Neuronal stem cell (in vitro differentiated cells): ENCODE results near the gene ADAMTSL5.

Experiments used
- DNase-seq: peaks from one replicate; pipeline ENCODE4 v3.0.0-alpha.2; 2013; ENCODE audit warnings: low spot score
- H2AFZ ChIP-seq: one replicate; pipeline ENCODE4 v1.6.1; 2013; ENCODE audit warnings: mild to moderate bottlenecking, low read length, inconsistent platforms
- H2AK5ac ChIP-seq: 2 replicates; pipeline ENCODE4 v1.6.1; 2013; ENCODE audit warnings: low read depth, mild to moderate bottlenecking, inconsistent platforms, low read length, moderate library complexity, mixed read lengths
- H2BK120ac ChIP-seq: 2 replicates; pipeline ENCODE4 v1.6.1; 2013; ENCODE audit warnings: low read depth, mild to moderate bottlenecking, inconsistent platforms, low read length, moderate library complexity, mixed read lengths
- H2BK12ac ChIP-seq: one replicate; pipeline ENCODE4 v1.6.1; 2013; ENCODE audit warnings: low read length, inconsistent platforms
- H2BK15ac ChIP-seq: 2 replicates; pipeline ENCODE4 v1.6.1; 2013; ENCODE audit warnings: mild to moderate bottlenecking, low read length, inconsistent platforms, mixed read lengths
- H2BK5ac ChIP-seq: one replicate; pipeline ENCODE4 v1.6.1; 2013; ENCODE audit warnings: inconsistent platforms, mild to moderate bottlenecking, low read length, moderate library complexity
- H3K14ac ChIP-seq: one replicate; pipeline ENCODE4 v1.6.1; 2013; ENCODE audit warnings: low read length, inconsistent platforms
- H3K18ac ChIP-seq: 2 replicates; pipeline ENCODE4 v1.6.1; 2013; ENCODE audit warnings: low read length, inconsistent platforms
- H3K23ac ChIP-seq: 2 replicates; pipeline ENCODE4 v1.6.1; 2013; ENCODE audit warnings: low read depth, mild to moderate bottlenecking, mixed read lengths, low read length, inconsistent platforms; ENCODE audit not compliant: poor library complexity
- H3K27ac ChIP-seq: replicated peaks from 3 replicates; pipeline ENCODE4 v1.5.1; 2013; ENCODE audit warnings: low read length, inconsistent platforms
- H3K27me3 ChIP-seq, 3 experiments: 2 replicates each; pipeline ENCODE4 v1.6.1; 2013; ENCODE audit warnings: low read length in 3 of 3, mild to moderate bottlenecking in 2 of 3, inconsistent platforms in 1 of 3, low read depth in 1 of 3, mixed read lengths in 1 of 3, moderate library complexity in 1 of 3; ENCODE audit not compliant: control insufficient read depth in 3 of 3, insufficient read depth in 3 of 3
- H3K36me3 ChIP-seq, 2 donors: replicated peaks in 1 of 2; 2 replicates each; pipeline ENCODE4 v1.6.1; 2013; ENCODE audit warnings: low read length in 2 of 2; ENCODE audit not compliant: control insufficient read depth in 2 of 2, insufficient read depth in 2 of 2
- H3K4ac ChIP-seq: 2 replicates; pipeline ENCODE4 v1.6.1; 2013; ENCODE audit warnings: inconsistent platforms, mild to moderate bottlenecking, low read length, moderate library complexity
- H3K4me1 ChIP-seq, 2 donors: 1 replicate in 1 of 2; 2 replicates in 1 of 2; pipeline ENCODE4 v1.6.1; 2013; ENCODE audit warnings: low read length in 2 of 2, low read depth in 1 of 2; ENCODE audit not compliant: control insufficient read depth in 2 of 2, insufficient read depth in 1 of 2
- H3K4me2 ChIP-seq: one replicate; pipeline ENCODE4 v1.6.1; 2013; ENCODE audit warnings: mild to moderate bottlenecking, low read length, inconsistent platforms; ENCODE audit not compliant: insufficient read depth, poor library complexity, severe bottlenecking
- H3K4me3 ChIP-seq, 2 donors: 2 replicates each; pipeline ENCODE4 v1.5.1; 2013; ENCODE audit warnings: low read length in 2 of 2, mild to moderate bottlenecking in 2 of 2, inconsistent platforms in 1 of 2, moderate library complexity in 1 of 2
- H3K79me1 ChIP-seq: one replicate; pipeline ENCODE4 v1.6.1; 2013; ENCODE audit warnings: low read depth, mild to moderate bottlenecking, inconsistent platforms, low read length, moderate library complexity
- H3K9ac ChIP-seq: one replicate; pipeline ENCODE4 v1.6.1; 2013; ENCODE audit warnings: mild to moderate bottlenecking, low read depth, low read length, inconsistent platforms; ENCODE audit not compliant: poor library complexity
- H3K9me3 ChIP-seq, 2 donors: replicated peaks in 1 of 2; 2 replicates each; pipeline versions ENCODE3 to v1.6.1; 2013; ENCODE audit warnings: low read length in 2 of 2, mild to moderate bottlenecking in 2 of 2, inconsistent platforms in 1 of 2, low read depth in 1 of 2, mixed read lengths in 1 of 2, moderate library complexity in 1 of 2; ENCODE audit not compliant: control insufficient read depth in 2 of 2, insufficient read depth in 1 of 2
- H4K8ac ChIP-seq: one replicate; pipeline ENCODE4 v1.6.1; 2013; ENCODE audit warnings: low read depth, mild to moderate bottlenecking, inconsistent platforms, low read length, moderate library complexity
- H4K91ac ChIP-seq: one replicate; pipeline ENCODE4 v1.6.1; 2013; ENCODE audit warnings: low read length, low read depth, mild to moderate bottlenecking, inconsistent platforms; ENCODE audit not compliant: poor library complexity
- WGBS, 2 donors: extraction: QIAGEN DNeasy Blood & Tissue Kit; methylation state at CpG; one replicate each; pipeline ENCODE4 v1.1.7; 2013; ENCODE audit warnings: missing lambda C conversion rate in 2 of 2, mixed read lengths in 1 of 2; ENCODE audit not compliant: insufficient read length in 2 of 2, insufficient replicate concordance in 1 of 2; ENCODE audit errors: extremely low coverage in 2 of 2; 5-methylcytosine and 5-hydroxymethylcytosine counted together

ADAMTSL5 gene

DNA sequence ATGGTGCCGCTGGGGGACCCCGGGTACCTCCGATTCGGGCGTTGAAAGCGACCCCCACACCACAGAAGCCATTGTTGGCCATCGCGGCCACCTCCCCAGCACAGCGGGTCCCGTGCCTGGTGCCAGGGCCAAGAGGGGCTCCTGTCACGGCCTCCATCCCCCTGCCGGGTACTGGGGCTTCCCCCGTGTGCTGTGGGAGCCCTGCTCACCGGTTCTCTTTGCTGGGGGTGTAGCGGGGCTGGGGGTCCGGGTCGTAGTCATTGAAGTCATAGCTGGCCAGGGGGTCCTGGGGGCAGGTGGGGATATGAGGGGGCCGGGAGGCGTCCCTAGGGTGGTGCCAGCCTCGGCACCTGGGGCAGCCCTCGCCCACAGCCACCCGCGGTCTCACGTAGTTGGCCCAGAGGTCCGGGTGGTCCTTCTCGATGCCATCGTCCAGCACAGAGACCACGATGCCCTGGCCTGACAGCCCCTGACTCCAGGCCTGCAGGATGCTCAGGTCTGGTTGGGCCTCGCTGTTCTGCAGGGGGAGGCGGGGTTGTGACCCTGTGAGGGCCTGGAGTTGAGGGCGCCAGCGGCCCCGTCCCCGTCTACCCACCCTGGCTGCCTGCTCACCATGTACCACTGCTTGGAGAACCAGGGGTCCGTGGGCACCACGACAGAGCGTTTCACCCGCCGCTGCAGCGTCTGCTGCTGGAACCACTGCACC is 25.1 kb downstream of the ADAMTSL5 start:
- no peak overlapping the region for H3K4ac ChIP-seq
- peaks cover 4% of the 10 kb centered on the region for H3K79me1 ChIP-seq
- WGBS, 2 donors = no CpG with 5 or more reads among the region's 40 CpGs
- H2AFZ ChIP-seq = no peak overlapping the region
- H3K9me3 ChIP-seq = no peaks in the 10 kb centered on the region
- DNase-seq = no peak
- no peak overlapping the region for H2BK120ac ChIP-seq
- H3K4me1 ChIP-seq = peaks cover 15% of the 10 kb centered on the region in 2 donors
- H2BK5ac ChIP-seq = peak overlapping the region; percentile 39
- peak overlapping the region; percentile 60 for H3K9ac ChIP-seq
- H4K8ac ChIP-seq = peak overlapping the region; percentile 65
- H3K14ac ChIP-seq = peak overlapping the region; percentile 71
- H3K4me3 ChIP-seq = no peak overlapping the region
- no peaks in the 10 kb centered on the region for H3K36me3 ChIP-seq
- peak overlapping the region; percentile 58 for H2BK15ac ChIP-seq
- peak overlapping the region; percentile 95 for H2AK5ac ChIP-seq
- H3K18ac ChIP-seq = peak overlapping the region; percentile 80
- no peak overlapping the region for H3K4me2 ChIP-seq
- H3K27ac ChIP-seq = no peak overlapping the region
- peak overlapping the region; percentile 73 for H3K23ac ChIP-seq
- H3K27me3 ChIP-seq = peaks cover 3 to 16% (median 14%) of the 10 kb centered on the region in 3 experiments
- H4K91ac ChIP-seq = peak overlapping the region; percentile 85
- peak overlapping the region; percentile 22 for H2BK12ac ChIP-seq

- Histone ChIP-seq H2BK15ac (peak overlapping the region; percentile 75), H4K91ac (no peak overlapping the region), H3K14ac (no peak overlapping the region), H3K27me3 (peaks cover 3 to 9% (median 8%) of the 10 kb centered on the region in 3 experiments), H3K4me3 (no peak overlapping the region), H3K36me3 (no peaks in the 10 kb centered on the region), H2BK12ac (peak overlapping the region; percentile 10), H4K8ac (peak overlapping the region; percentile 48), H3K4ac (peak overlapping the region; percentile 37), H3K27ac (no peak overlapping the region), H2BK5ac (no peak overlapping the region), H3K18ac (no peak overlapping the region), H3K4me2 (no peak overlapping the region), H3K9ac (peak overlapping the region; percentile 78), H3K4me1 (peaks cover 11 to 13% of the 10 kb centered on the region in 2 donors), H2AFZ (no peak overlapping the region), H2BK120ac (no peak overlapping the region), H2AK5ac (peak overlapping the region; percentile 90), H3K79me1 (peaks cover 7% of the 10 kb centered on the region), H3K23ac (no peak overlapping the region), H3K9me3 (no peaks in the 10 kb centered on the region)
- no peak for DNase-seq
- WGBS, 2 donors = no CpG with 5 or more reads among the region's 56 CpGs
Measured at GRCh38 chr19:1486720-1487575, 25.9 kb downstream of the ADAMTSL5 start.

DNA sequence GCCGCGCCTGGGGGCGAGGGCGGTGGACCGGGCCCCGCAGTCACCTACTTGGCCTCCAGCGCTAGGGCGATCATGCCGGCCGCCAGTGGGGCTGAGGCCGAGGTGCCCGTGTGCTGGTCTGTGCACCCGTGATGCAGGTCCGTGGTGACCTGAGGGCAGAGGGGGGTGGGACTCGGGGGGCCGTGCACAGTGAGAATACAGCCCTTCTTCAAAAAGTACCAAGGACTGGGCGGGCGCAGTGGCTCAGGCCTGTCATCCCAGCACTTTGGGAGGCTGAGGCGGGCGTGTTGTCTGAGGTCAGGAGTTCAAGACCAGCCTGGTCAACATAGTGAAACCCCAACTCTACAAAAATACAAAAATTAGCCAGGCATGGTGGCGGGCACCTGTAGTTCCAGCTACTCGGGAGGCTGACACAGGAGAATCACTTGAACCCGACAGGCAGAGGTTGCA is 28.8 kb downstream of the ADAMTSL5 start:
- Histone ChIP-seq H2BK12ac (no peak overlapping the region), H3K4me2 (no peak overlapping the region), H3K36me3 (no peaks in the 10 kb centered on the region), H3K14ac (no peak overlapping the region), H3K9ac (no peak overlapping the region), H2BK120ac (no peak overlapping the region), H3K4ac (no peak overlapping the region), H3K27ac (no peak overlapping the region), H3K23ac (no peak overlapping the region), H3K4me1 (no peaks in the 10 kb centered on the region), H2AK5ac (no peak overlapping the region), H2BK15ac (no peak overlapping the region), H4K91ac (no peak overlapping the region), H3K4me3 (no peak overlapping the region), H3K79me1 (peaks cover 10% of the 10 kb centered on the region), H2AFZ (no peak overlapping the region), H2BK5ac (no peak overlapping the region), H3K18ac (no peak overlapping the region), H3K27me3 (no peaks in the 10 kb centered on the region), H4K8ac (no peak overlapping the region), H3K9me3 (no peaks in the 10 kb centered on the region)
- WGBS, 2 donors = no CpG with 5 or more reads among the region's 23 CpGs
- DNase-seq = no peak
